ENCODE results near the gene CLIP4.

- TF ChIP-seq EZH2 (IDR thresholded peaks at IDR 0.05; ENCODE audit: borderline replicate concordance, low read length) (no peak), CTCF (conservative IDR thresholded peaks at IDR 0.05 in 1 of 2, IDR thresholded peaks at IDR 0.05 in 1 of 2; ENCODE audit: extremely low read depth in 1 of 2, insufficient read depth in 1 of 2, low read depth in 1 of 2, low read length in 2 of 2) (no peak)
Measured at GRCh38 chr2:29105375-29105774, 9.8 kb upstream of the CLIP4 start.
